Measurements from ENCODE around the gene ADGRD2.

The ADGRD2 gene

GRCh38 chr9:124411514-124412227 lies 38.6 kb upstream of the ADGRD2 start:
- H3K14ac ChIP-seq (ENCODE audit: low read length) = no peak overlapping the region
- H2BK5ac ChIP-seq (ENCODE audit: low read length) = no peak overlapping the region
- H4K8ac ChIP-seq (ENCODE audit: low read depth, low read length) = no peak overlapping the region
- H3K4me1 ChIP-seq (ENCODE audit: control insufficient read depth in 2 of 2, insufficient read depth in 1 of 2, low read depth in 1 of 2, low read length in 2 of 2) = peaks cover 5% of the 10 kb centered on the region in 2 donors
- no peak overlapping the region for H4K91ac ChIP-seq (ENCODE audit: low read depth, low read length, poor library complexity)
- no peaks in the 10 kb centered on the region for H3K9me3 ChIP-seq (replicated peaks in 1 of 2; ENCODE audit: control insufficient read depth in 2 of 2, insufficient read depth in 1 of 2, low read depth in 1 of 2, low read length in 2 of 2)
- H3K27ac ChIP-seq (replicated peaks; ENCODE audit: low read length) = no peak overlapping the region
- no peak overlapping the region for H2AK5ac ChIP-seq (ENCODE audit: low read depth, low read length)
- H3K79me1 ChIP-seq (ENCODE audit: low read depth, low read length) = peaks cover 5% of the 10 kb centered on the region
- no peak overlapping the region for H2AFZ ChIP-seq (ENCODE audit: low read length)
- H3K9ac ChIP-seq (ENCODE audit: low read depth, low read length, poor library complexity) = no peak overlapping the region
- DNase-seq (ENCODE audit: low spot score) = no peak
- no peak overlapping the region for H2BK15ac ChIP-seq (ENCODE audit: low read length)
- H2BK120ac ChIP-seq (ENCODE audit: low read depth, low read length) = no peak overlapping the region
- H3K18ac ChIP-seq (ENCODE audit: low read length) = no peak overlapping the region
- no CpG with 5 or more reads among the region's 5 CpGs for WGBS, 2 donors (ENCODE audit: extremely low coverage in 2 of 2, insufficient read length in 2 of 2, insufficient replicate concordance in 1 of 2)
- no peak overlapping the region for H3K4me3 ChIP-seq (ENCODE audit: low read length in 2 of 2)
- no peak overlapping the region for H3K4ac ChIP-seq (ENCODE audit: low read length)
- no peak overlapping the region for H3K4me2 ChIP-seq (ENCODE audit: insufficient read depth, low read length, poor library complexity, severe bottlenecking)
- no peak overlapping the region for H2BK12ac ChIP-seq (ENCODE audit: low read length)
- H3K27me3 ChIP-seq (ENCODE audit: control insufficient read depth in 3 of 3, insufficient read depth in 3 of 3, low read depth in 1 of 3, low read length in 3 of 3) = no peaks in the 10 kb centered on the region
- H3K36me3 ChIP-seq (replicated peaks in 1 of 2; ENCODE audit: control insufficient read depth in 2 of 2, insufficient read depth in 2 of 2, low read length in 2 of 2) = peaks cover 20 to 77% of the 10 kb centered on the region in 2 donors
- no peak overlapping the region for H3K23ac ChIP-seq (ENCODE audit: low read depth, low read length, poor library complexity)

GRCh38 chr9:124412228-124412575 lies 38.0 kb upstream of the ADGRD2 start:
- H2BK12ac ChIP-seq (ENCODE audit: low read length) = no peak overlapping the region
- peaks cover 5% of the 10 kb centered on the region in 2 donors for H3K4me1 ChIP-seq (ENCODE audit: control insufficient read depth in 2 of 2, insufficient read depth in 1 of 2, low read depth in 1 of 2, low read length in 2 of 2)
- no peak overlapping the region for H3K4ac ChIP-seq (ENCODE audit: low read length)
- no peak overlapping the region for H3K4me3 ChIP-seq (ENCODE audit: low read length in 2 of 2)
- no peak overlapping the region for H3K23ac ChIP-seq (ENCODE audit: low read depth, low read length, poor library complexity)
- H3K36me3 ChIP-seq (replicated peaks in 1 of 2; ENCODE audit: control insufficient read depth in 2 of 2, insufficient read depth in 2 of 2, low read length in 2 of 2) = peaks cover 19 to 72% of the 10 kb centered on the region in 2 donors
- WGBS, 2 donors (ENCODE audit: extremely low coverage in 2 of 2, insufficient read length in 2 of 2, insufficient replicate concordance in 1 of 2) = no CpG with 5 or more reads among the region's 3 CpGs
- no peak overlapping the region for H3K14ac ChIP-seq (ENCODE audit: low read length)
- no peak overlapping the region for H3K9ac ChIP-seq (ENCODE audit: low read depth, low read length, poor library complexity)
- H2BK15ac ChIP-seq (ENCODE audit: low read length) = no peak overlapping the region
- no peaks in the 10 kb centered on the region for H3K27me3 ChIP-seq (ENCODE audit: control insufficient read depth in 3 of 3, insufficient read depth in 3 of 3, low read depth in 1 of 3, low read length in 3 of 3)
- no peak overlapping the region for H2BK5ac ChIP-seq (ENCODE audit: low read length)
- H3K27ac ChIP-seq (replicated peaks; ENCODE audit: low read length) = no peak overlapping the region
- H3K9me3 ChIP-seq (replicated peaks in 1 of 2; ENCODE audit: control insufficient read depth in 2 of 2, insufficient read depth in 1 of 2, low read depth in 1 of 2, low read length in 2 of 2) = no peaks in the 10 kb centered on the region
- no peak overlapping the region for H3K4me2 ChIP-seq (ENCODE audit: insufficient read depth, low read length, poor library complexity, severe bottlenecking)
- no peak for DNase-seq (ENCODE audit: low spot score)
- no peak overlapping the region for H4K91ac ChIP-seq (ENCODE audit: low read depth, low read length, poor library complexity)
- H3K18ac ChIP-seq (ENCODE audit: low read length) = no peak overlapping the region
- peaks cover 5% of the 10 kb centered on the region for H3K79me1 ChIP-seq (ENCODE audit: low read depth, low read length)
- no peak overlapping the region for H2AFZ ChIP-seq (ENCODE audit: low read length)
- no peak overlapping the region for H4K8ac ChIP-seq (ENCODE audit: low read depth, low read length)
- H2BK120ac ChIP-seq (ENCODE audit: low read depth, low read length) = no peak overlapping the region
- no peak overlapping the region for H2AK5ac ChIP-seq (ENCODE audit: low read depth, low read length)

GRCh38 chr9:124414612-124415011 lies 35.6 kb upstream of the ADGRD2 start:
- Histone ChIP-seq H3K27ac (replicated peaks; ENCODE audit: low read length) (no peak overlapping the region), H4K8ac (ENCODE audit: low read depth, low read length) (no peak overlapping the region), H3K23ac (ENCODE audit: low read depth, low read length, poor library complexity) (peak overlapping the region; percentile 86), H3K4me3 (ENCODE audit: low read length in 2 of 2) (peak overlapping the region; percentile 93 to 94), H2AFZ (ENCODE audit: low read length) (peak overlapping the region; percentile 90), H3K14ac (ENCODE audit: low read length) (no peak overlapping the region), H2BK15ac (ENCODE audit: low read length) (no peak overlapping the region), H2AK5ac (ENCODE audit: low read depth, low read length) (peak overlapping the region; percentile 87), H3K18ac (ENCODE audit: low read length) (peak overlapping the region; percentile 89), H2BK5ac (ENCODE audit: low read length) (peak overlapping the region; percentile 79), H2BK12ac (ENCODE audit: low read length) (no peak overlapping the region), H4K91ac (ENCODE audit: low read depth, low read length, poor library complexity) (no peak overlapping the region), H2BK120ac (ENCODE audit: low read depth, low read length) (peak overlapping the region; percentile 69), H3K4me1 (ENCODE audit: control insufficient read depth in 2 of 2, insufficient read depth in 1 of 2, low read depth in 1 of 2, low read length in 2 of 2) (peaks cover 5% of the 10 kb centered on the region in 2 donors), H3K36me3 (replicated peaks in 1 of 2; ENCODE audit: control insufficient read depth in 2 of 2, insufficient read depth in 2 of 2, low read length in 2 of 2) (peaks cover 10 to 48% of the 10 kb centered on the region in 2 donors), H3K9me3 (replicated peaks in 1 of 2; ENCODE audit: control insufficient read depth in 2 of 2, insufficient read depth in 1 of 2, low read depth in 1 of 2, low read length in 2 of 2) (no peaks in the 10 kb centered on the region), H3K27me3 (ENCODE audit: control insufficient read depth in 3 of 3, insufficient read depth in 3 of 3, low read depth in 1 of 3, low read length in 3 of 3) (no peaks in the 10 kb centered on the region), H3K79me1 (ENCODE audit: low read depth, low read length) (peaks cover 5% of the 10 kb centered on the region), H3K4ac (ENCODE audit: low read length) (no peak overlapping the region), H3K9ac (ENCODE audit: low read depth, low read length, poor library complexity) (peak overlapping the region; percentile 83), H3K4me2 (ENCODE audit: insufficient read depth, low read length, poor library complexity, severe bottlenecking) (peak overlapping the region; percentile 97)
- no peak for DNase-seq (ENCODE audit: low spot score)
- no CpG with 5 or more reads among the region's 13 CpGs for WGBS, 2 donors (ENCODE audit: extremely low coverage in 2 of 2, insufficient read length in 2 of 2, insufficient replicate concordance in 1 of 2)

GRCh38 chr9:124415102-124415851 lies 35.0 kb upstream of the ADGRD2 start, which contains the start of gene PSMB7:
Gene PSMB7, minus strand, starts transcription at chr9:124415442. Its CDS starts 17 bp downstream, at chr9:124415425.
- Histone ChIP-seq H2BK120ac (ENCODE audit: low read depth, low read length) (peak within 1 kb of the TSS; percentile 69), H3K9me3 (replicated peaks in 1 of 2; ENCODE audit: control insufficient read depth in 2 of 2, insufficient read depth in 1 of 2, low read depth in 1 of 2, low read length in 2 of 2) (no peaks in the 10 kb centered on the region), H2BK5ac (ENCODE audit: low read length) (peak within 1 kb of the TSS; percentile 79), H2AK5ac (ENCODE audit: low read depth, low read length) (peak within 1 kb of the TSS; percentile 87), H3K36me3 (replicated peaks in 1 of 2; ENCODE audit: control insufficient read depth in 2 of 2, insufficient read depth in 2 of 2, low read length in 2 of 2) (peaks cover 10 to 41% of the 10 kb centered on the region in 2 donors), H2AFZ (ENCODE audit: low read length) (peak within 1 kb of the TSS; percentile 90), H3K9ac (ENCODE audit: low read depth, low read length, poor library complexity) (peak within 1 kb of the TSS; percentile 83), H3K27ac (replicated peaks; ENCODE audit: low read length) (no peak within 1 kb of the TSS), H3K4me1 (ENCODE audit: control insufficient read depth in 2 of 2, insufficient read depth in 1 of 2, low read depth in 1 of 2, low read length in 2 of 2) (peaks cover 5 to 8% of the 10 kb centered on the region in 2 donors), H3K18ac (ENCODE audit: low read length) (peak within 1 kb of the TSS; percentile 89), H3K4me3 (ENCODE audit: low read length in 2 of 2) (peak within 1 kb of the TSS; percentile 93 to 94), H2BK12ac (ENCODE audit: low read length) (no peak within 1 kb of the TSS), H3K14ac (ENCODE audit: low read length) (no peak within 1 kb of the TSS), H4K91ac (ENCODE audit: low read depth, low read length, poor library complexity) (no peak within 1 kb of the TSS), H3K79me1 (ENCODE audit: low read depth, low read length) (peaks cover 5% of the 10 kb centered on the region), H3K4ac (ENCODE audit: low read length) (no peak within 1 kb of the TSS), H2BK15ac (ENCODE audit: low read length) (no peak within 1 kb of the TSS), H4K8ac (ENCODE audit: low read depth, low read length) (no peak within 1 kb of the TSS), H3K4me2 (ENCODE audit: insufficient read depth, low read length, poor library complexity, severe bottlenecking) (peak within 1 kb of the TSS; percentile 97), H3K23ac (ENCODE audit: low read depth, low read length, poor library complexity) (peak within 1 kb of the TSS; percentile 86), H3K27me3 (ENCODE audit: control insufficient read depth in 3 of 3, insufficient read depth in 3 of 3, low read depth in 1 of 3, low read length in 3 of 3) (no peaks in the 10 kb centered on the region)
- DNase-seq (ENCODE audit: low spot score) = peak; percentile 94
- no CpG with 5 or more reads among the region's 41 CpGs for WGBS, 2 donors (ENCODE audit: extremely low coverage in 2 of 2, insufficient read length in 2 of 2, insufficient replicate concordance in 1 of 2)
